ENCODE data around the gene HTR3D.
"Not testable (repeated sequence)": the region's sequence is repeated elsewhere in the genome, so short reads cannot be mapped to it uniquely, and the experiment has no call there.

The HTR3D gene

GRCh38 chr3:184068344-184068743 lies 36.8 kb downstream of the HTR3D start:
- Histone ChIP-seq H3K9ac (ENCODE audit: low read length) (no peak overlapping the region), H3K4me2 (ENCODE audit: low read length) (no peak overlapping the region), H3K9me3 (ENCODE audit: insufficient read depth, low read length) (no peaks in the 10 kb centered on the region), H2AFZ (ENCODE audit: low read depth, low read length) (no peak overlapping the region), H3K79me2 (ENCODE audit: low read length) (no peaks in the 10 kb centered on the region), H3K4me1 (ENCODE audit: low read length) (peaks cover 3% of the 10 kb centered on the region; the same call in 1 of the 2 replicates), H3K27ac (ENCODE audit: low read length) (no peak overlapping the region), H3K36me3 (replicated peaks; ENCODE audit: low read depth, low read length) (no peaks in the 10 kb centered on the region), H3K27me3 (ENCODE audit: low read depth, low read length) (peaks cover 7% of the 10 kb centered on the region), H4K20me1 (ENCODE audit: insufficient read depth, low read length) (no peaks in the 10 kb centered on the region), H3K4me3 (ENCODE audit: low read length) (no peak overlapping the region)
- no peak for TF ChIP-seq CTCF (IDR thresholded peaks at IDR 0.05; ENCODE audit: low read depth, low read length)
- no peak for TF ChIP-seq EZH2phosphoT487 (IDR thresholded peaks at IDR 0.05; ENCODE audit: low read depth)

- H3K9me3 ChIP-seq (ENCODE audit: insufficient read depth, low read length); H3K9ac ChIP-seq (ENCODE audit: low read length); H3K4me2 ChIP-seq (ENCODE audit: low read length); H3K27me3 ChIP-seq (ENCODE audit: low read depth, low read length); H3K4me1 ChIP-seq (ENCODE audit: low read length); H3K36me3 ChIP-seq (replicated peaks; ENCODE audit: low read depth, low read length); H3K4me3 ChIP-seq (ENCODE audit: low read length); H3K27ac ChIP-seq (ENCODE audit: low read length); H4K20me1 ChIP-seq (ENCODE audit: insufficient read depth, low read length); H2AFZ ChIP-seq (ENCODE audit: low read depth, low read length); H3K79me2 ChIP-seq (ENCODE audit: low read length): not testable (repeated sequence)
These were observed 39.6 kb downstream of the HTR3D start for GRCh38 chr3:184071142-184071541.

- Histone ChIP-seq H3K9me3 (ENCODE audit: insufficient read depth, low read length) (no peaks in the 10 kb centered on the region), H3K79me2 (ENCODE audit: low read length) (no peaks in the 10 kb centered on the region), H2AFZ (ENCODE audit: low read depth, low read length) (no peak overlapping the region), H3K9ac (ENCODE audit: low read length) (no peak overlapping the region), H3K4me2 (ENCODE audit: low read length) (no peak overlapping the region), H4K20me1 (ENCODE audit: insufficient read depth, low read length) (no peaks in the 10 kb centered on the region), H3K27ac (ENCODE audit: low read length) (no peak overlapping the region), H3K4me1 (ENCODE audit: low read length) (no peaks in the 10 kb centered on the region), H3K4me3 (ENCODE audit: low read length) (no peak overlapping the region), H3K36me3 (replicated peaks; ENCODE audit: low read depth, low read length) (no peaks in the 10 kb centered on the region), H3K27me3 (ENCODE audit: low read depth, low read length) (peaks cover 9% of the 10 kb centered on the region; the same call in 1 of the 2 replicates)
- TF ChIP-seq CTCF (IDR thresholded peaks at IDR 0.05; ENCODE audit: low read depth, low read length) (no peak), EZH2phosphoT487 (IDR thresholded peaks at IDR 0.05; ENCODE audit: low read depth) (no peak)
These were observed 42.1 kb downstream of the HTR3D start for GRCh38 chr3:184073621-184074020.

GRCh38 chr3:184075901-184076300 lies 44.4 kb downstream of the HTR3D start:
- no peaks in the 10 kb centered on the region for H4K20me1 ChIP-seq (ENCODE audit: insufficient read depth, low read length)
- no peak overlapping the region for H3K27ac ChIP-seq (ENCODE audit: low read length)
- H3K36me3 ChIP-seq (replicated peaks; ENCODE audit: low read depth, low read length) = no peaks in the 10 kb centered on the region
- no peaks in the 10 kb centered on the region for H3K4me1 ChIP-seq (ENCODE audit: low read length)
- H3K4me3 ChIP-seq (ENCODE audit: low read length) = no peak overlapping the region
- no peaks in the 10 kb centered on the region for H3K79me2 ChIP-seq (ENCODE audit: low read length)
- TF ChIP-seq EZH2phosphoT487 (IDR thresholded peaks at IDR 0.05; ENCODE audit: low read depth) = no peak
- no peak for TF ChIP-seq CTCF (IDR thresholded peaks at IDR 0.05; ENCODE audit: low read depth, low read length)
- no peak overlapping the region for H3K9ac ChIP-seq (ENCODE audit: low read length)
- H2AFZ ChIP-seq (ENCODE audit: low read depth, low read length) = no peak overlapping the region
- peaks cover 9% of the 10 kb centered on the region; the same call in 1 of the 2 replicates for H3K27me3 ChIP-seq (ENCODE audit: low read depth, low read length)
- H3K9me3 ChIP-seq (ENCODE audit: insufficient read depth, low read length) = no peaks in the 10 kb centered on the region
- no peak overlapping the region for H3K4me2 ChIP-seq (ENCODE audit: low read length)

- Histone ChIP-seq H3K9ac (ENCODE audit: low read length) (no peak overlapping the region), H3K27ac (ENCODE audit: low read length) (no peak overlapping the region), H3K27me3 (ENCODE audit: low read depth, low read length) (peaks cover 9% of the 10 kb centered on the region; the same call in 1 of the 2 replicates), H3K4me3 (ENCODE audit: low read length) (no peak overlapping the region), H4K20me1 (ENCODE audit: insufficient read depth, low read length) (no peaks in the 10 kb centered on the region), H3K79me2 (ENCODE audit: low read length) (no peaks in the 10 kb centered on the region), H3K4me2 (ENCODE audit: low read length) (no peak overlapping the region), H3K36me3 (replicated peaks; ENCODE audit: low read depth, low read length) (no peaks in the 10 kb centered on the region), H3K4me1 (ENCODE audit: low read length) (no peaks in the 10 kb centered on the region), H3K9me3 (ENCODE audit: insufficient read depth, low read length) (no peaks in the 10 kb centered on the region), H2AFZ (ENCODE audit: low read depth, low read length) (no peak overlapping the region; the same call in 1 of the 2 replicates)
- TF ChIP-seq EZH2phosphoT487 (IDR thresholded peaks at IDR 0.05; ENCODE audit: low read depth) (no peak), CTCF (IDR thresholded peaks at IDR 0.05; ENCODE audit: low read depth, low read length) (no peak)
These were observed 46.3 kb downstream of the HTR3D start for GRCh38 chr3:184077881-184078280.
